Bronchial epithelial cell (primary cell): ENCODE data around the gene MUC2. TPM values are rescaled to one million over a fixed set of nuclear protein-coding genes. Genes with fewer than 3 reads are reported as not detected.

Experiments used
- DNase-seq: peaks from one replicate; pipeline ENCODE4 v3.0.0-alpha.2; 2010; ENCODE audit warnings: low read depth
- FAIRE-seq: peaks from 2 replicates; lab custom pipeline; 2011; peaks lifted over from hg19 to GRCh38; lab: Jason Lieb, UNC
- H3K27me3 ChIP-seq: 2 replicates; pipeline ENCODE4 v1.5.1; 2011; ENCODE audit warnings: low read length; ENCODE audit not compliant: control insufficient read depth, insufficient read depth
- H3K36me3 ChIP-seq: 2 replicates; pipeline ENCODE4 v1.5.1; 2011; ENCODE audit warnings: low read length; ENCODE audit not compliant: control insufficient read depth, insufficient read depth
- H3K4me3 ChIP-seq: 2 replicates; pipeline ENCODE4 v1.5.1; 2011; ENCODE audit warnings: mild to moderate bottlenecking, low read depth, low read length, control low read depth
- total RNA-seq: library from RNA; depleted of rRNA; stranded (reverse); fragments of >200 nt; gene quantifications from 2 replicates; pipeline ENCODE4 v1.2.1, GENCODE V29; 2014
- TF ChIP-seq, protein P1 (sequence below): IDR thresholded peaks from 2 replicates; pipeline ENCODE4 v1.5.1; 2011; ENCODE audit warnings: mild to moderate bottlenecking, moderate library complexity, low read length, control low read depth, inconsistent platforms; ENCODE audit not compliant: insufficient read depth, severe bottlenecking

Gene MUC2
- total RNA-seq, 1 donor from 2014 or later, result not detected

DNA sequence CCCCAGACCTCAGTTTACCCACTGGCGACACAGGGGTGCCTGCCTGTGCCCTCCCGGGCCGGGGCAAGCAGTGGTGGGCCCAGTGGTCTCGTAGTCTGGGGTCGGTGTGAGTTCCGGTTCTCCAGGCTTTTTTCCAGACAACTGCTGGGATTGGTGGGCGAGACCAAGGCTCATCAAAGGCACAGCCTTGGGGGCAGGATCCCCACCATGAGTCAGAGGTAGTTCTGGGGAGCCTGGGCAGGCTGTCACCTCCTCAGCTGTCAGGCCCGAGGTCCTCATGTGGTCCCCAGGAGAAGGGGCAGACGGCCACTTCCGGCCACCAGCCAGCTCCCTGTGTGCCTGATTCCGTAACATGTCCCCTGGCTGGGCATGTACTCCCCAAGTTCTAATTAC, 827 bp upstream of the MUC2 start:
- DNase-seq, result no peak
- H3K27me3 ChIP-seq, result no peaks in the 10 kb centered on the region
- TF ChIP-seq, protein P1, sequence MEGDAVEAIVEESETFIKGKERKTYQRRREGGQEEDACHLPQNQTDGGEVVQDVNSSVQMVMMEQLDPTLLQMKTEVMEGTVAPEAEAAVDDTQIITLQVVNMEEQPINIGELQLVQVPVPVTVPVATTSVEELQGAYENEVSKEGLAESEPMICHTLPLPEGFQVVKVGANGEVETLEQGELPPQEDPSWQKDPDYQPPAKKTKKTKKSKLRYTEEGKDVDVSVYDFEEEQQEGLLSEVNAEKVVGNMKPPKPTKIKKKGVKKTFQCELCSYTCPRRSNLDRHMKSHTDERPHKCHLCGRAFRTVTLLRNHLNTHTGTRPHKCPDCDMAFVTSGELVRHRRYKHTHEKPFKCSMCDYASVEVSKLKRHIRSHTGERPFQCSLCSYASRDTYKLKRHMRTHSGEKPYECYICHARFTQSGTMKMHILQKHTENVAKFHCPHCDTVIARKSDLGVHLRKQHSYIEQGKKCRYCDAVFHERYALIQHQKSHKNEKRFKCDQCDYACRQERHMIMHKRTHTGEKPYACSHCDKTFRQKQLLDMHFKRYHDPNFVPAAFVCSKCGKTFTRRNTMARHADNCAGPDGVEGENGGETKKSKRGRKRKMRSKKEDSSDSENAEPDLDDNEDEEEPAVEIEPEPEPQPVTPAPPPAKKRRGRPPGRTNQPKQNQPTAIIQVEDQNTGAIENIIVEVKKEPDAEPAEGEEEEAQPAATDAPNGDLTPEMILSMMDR, result no peak
- H3K4me3 ChIP-seq, result no peak overlapping the region
- no peak for FAIRE-seq
- no peaks in the 10 kb centered on the region for H3K36me3 ChIP-seq

GRCh38 chr11:1075341-1075911, 752 bp downstream of the MUC2 start:
- DNase-seq (no peak), FAIRE-seq (no peak)

GRCh38 chr11:1076061-1076665, 1.5 kb downstream of the MUC2 start:
- H3K36me3 ChIP-seq, result no peaks in the 10 kb centered on the region
- H3K27me3 ChIP-seq, result no peaks in the 10 kb centered on the region
- no peak for DNase-seq
- no peak overlapping the region for H3K4me3 ChIP-seq
- TF ChIP-seq, protein P1, result no peak
- no peak for FAIRE-seq

More at GRCh38 chr11:1075341-1075911, 752 bp downstream of the MUC2 start:
- no peaks in the 10 kb centered on the region for H3K36me3 ChIP-seq
- H3K4me3 ChIP-seq, result no peak overlapping the region
- no peaks in the 10 kb centered on the region for H3K27me3 ChIP-seq
- TF ChIP-seq, protein P1, result no peak

DNA sequence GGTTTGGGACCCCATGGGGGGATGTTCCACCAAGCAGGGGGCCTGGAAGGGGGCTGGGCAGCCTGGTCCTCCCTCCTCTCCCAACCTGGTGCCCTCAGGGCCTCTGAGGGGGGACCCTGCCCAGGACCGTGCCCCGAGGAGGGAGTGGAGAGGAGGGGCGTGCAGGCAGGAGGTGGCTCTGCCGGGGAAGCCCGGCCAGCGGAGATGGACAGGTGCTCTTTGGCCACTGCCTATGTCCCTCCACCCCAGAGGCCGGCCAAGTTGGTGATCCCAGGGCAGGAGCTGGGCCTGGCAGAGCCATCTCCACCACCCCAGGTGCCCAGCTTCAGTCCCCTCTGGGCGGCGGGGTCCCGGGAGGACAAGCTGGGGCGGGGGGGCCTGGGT, 2.4 kb downstream of the MUC2 start:
- FAIRE-seq, result no peak
- H3K4me3 ChIP-seq, result no peak overlapping the region
- TF ChIP-seq, protein P1, result no peak
- no peaks in the 10 kb centered on the region for H3K36me3 ChIP-seq
- no peak for DNase-seq
- H3K27me3 ChIP-seq, result no peaks in the 10 kb centered on the region

DNA sequence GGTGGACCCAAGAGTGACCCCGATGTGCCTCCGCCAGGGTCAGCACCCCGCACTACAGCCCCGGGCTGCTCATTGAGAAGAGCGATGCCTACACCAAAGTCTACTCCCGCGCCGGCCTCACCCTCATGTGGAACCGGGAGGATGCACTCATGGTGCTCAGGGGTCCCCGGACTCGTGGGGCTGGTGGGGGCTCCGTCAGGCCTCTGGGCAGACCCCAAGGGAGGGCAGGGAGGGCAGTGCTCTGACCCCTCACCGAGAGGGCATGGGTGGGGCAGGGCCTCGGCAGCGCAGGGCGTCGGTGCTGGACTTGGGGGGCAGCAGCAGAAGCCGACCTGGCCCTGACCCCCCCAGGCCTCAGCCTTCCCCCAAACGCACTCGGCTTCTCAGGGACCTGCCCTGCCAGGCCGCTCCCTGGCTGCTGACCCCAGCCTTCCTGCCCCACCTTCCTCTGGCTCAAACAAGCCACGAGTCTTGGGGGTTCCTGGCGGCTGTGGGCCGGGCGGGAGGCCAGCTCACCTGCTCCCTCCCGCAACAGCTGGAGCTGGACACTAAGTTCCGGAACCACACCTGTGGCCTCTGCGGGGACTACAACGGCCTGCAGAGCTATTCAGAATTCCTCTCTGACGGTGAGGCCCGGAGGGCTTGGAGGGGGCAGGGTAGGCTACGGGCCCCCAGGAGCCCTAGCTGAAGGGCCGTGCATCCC, 2.9 kb downstream of the MUC2 start:
- no peak for DNase-seq
- TF ChIP-seq, protein P1, result no peak
- FAIRE-seq, result no peak
- Histone ChIP-seq H3K36me3 (no peaks in the 10 kb centered on the region), H3K4me3 (no peak overlapping the region), H3K27me3 (no peaks in the 10 kb centered on the region)
